HK-2 (cell line): Measurements from ENCODE around the gene GLDN.
"Not testable (repeated sequence)": the region's sequence is repeated elsewhere in the genome, so short reads cannot be mapped to it uniquely, and the experiment has no call there.

Experiments
- DNase-seq: peaks from one replicate; pipeline ENCODE4 v3.0.0-alpha.2; 2018; ENCODE audit not compliant: unreplicated experiment

Gene GLDN

DNA sequence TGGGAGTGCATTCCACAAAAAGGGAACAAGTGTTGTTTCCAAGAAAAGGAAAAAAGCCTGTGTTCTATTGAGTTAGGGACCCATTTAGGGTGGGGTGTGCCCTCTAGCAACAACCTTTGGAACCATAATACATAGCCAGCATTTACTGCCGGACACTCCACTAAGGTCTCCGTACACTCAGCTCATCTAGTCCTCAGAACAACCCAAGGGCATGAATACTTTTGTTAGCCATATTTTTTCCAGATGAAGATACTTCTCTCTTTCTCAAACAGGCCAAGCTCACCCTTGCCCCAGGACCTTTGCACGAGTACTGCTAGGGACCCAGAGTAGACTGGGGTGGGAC lies 46.2 kb downstream of the GLDN start:
- DNase-seq, result no peak

DNA sequence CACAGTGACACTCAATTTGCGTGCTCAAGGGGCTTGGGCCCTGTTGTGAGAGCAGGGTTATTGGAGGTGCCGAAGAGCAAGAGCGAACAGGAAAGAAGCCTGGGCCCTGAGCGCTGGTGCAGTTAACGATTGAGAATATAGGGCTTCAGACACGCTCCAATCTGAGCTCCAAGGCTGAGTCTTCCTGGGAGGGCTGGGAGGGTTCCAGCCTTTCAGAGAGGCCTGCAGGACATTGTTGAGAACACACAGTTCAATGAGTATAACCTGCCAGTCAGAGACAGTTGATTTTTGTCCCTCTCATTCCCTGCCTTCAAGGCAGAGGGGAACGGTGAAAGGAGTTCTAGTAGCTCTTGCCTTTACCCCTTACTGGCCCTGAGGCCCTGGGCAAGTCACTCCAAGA lies 47.3 kb downstream of the GLDN start:
- no peak for DNase-seq

DNA sequence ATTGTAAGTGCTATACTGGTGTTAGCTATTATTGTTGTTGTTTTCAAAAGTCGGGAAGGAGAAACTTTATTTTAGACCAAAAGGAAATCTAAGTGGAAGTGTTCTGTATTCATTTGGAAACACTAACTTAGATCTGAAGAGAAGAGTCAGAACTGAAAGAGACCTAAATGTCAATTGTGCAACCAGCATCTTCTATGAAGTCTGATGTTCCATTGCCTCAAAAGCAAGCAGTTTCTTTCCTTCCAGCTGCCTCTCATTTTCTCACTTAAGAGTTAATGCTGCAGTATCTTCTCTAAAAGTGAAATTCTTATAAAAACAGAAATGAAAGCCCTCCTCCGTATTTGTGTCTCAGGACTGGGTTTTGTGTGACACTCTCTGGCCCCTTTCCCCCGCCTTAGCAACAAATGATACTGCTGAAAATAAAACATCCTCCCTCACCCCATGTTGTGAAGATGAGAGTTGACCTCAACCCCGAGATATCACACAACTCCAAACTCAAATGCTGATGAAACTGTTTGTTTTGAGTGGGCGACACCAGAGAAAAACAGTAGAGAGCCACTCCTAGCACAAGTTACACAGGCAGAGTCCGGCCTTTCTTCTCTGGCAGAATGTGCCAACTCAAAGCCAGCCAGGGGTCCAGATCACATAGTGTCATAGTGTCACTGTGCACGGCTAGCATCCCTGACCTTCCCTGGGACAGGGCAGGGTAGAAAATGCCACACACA lies 48.9 kb downstream of the GLDN start:
- no peak for DNase-seq

DNA sequence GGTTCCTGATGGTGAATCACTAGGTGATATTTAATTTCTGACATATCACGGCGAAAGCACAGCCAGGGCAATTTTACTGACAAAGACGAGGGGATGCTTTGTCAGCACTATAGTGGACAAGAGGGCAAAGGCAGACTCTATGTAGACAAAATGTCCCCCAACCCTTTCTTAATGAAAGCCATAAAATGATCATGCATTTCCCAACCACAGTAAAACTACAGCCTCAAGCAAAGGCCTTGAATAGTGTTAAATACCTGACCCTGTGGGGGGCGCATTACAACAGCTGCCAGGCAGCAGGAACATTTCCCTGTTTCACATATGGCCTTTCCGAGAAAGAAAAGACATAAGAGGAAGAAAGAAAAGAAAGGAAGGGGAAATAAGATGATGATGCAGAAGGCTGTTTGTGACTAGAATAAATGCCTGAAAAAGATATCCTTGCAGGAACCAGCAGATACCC lies 49.5 kb downstream of the GLDN start:
- DNase-seq, result no peak

GRCh38 chr15:51396921-51397320 lies 55.5 kb downstream of the GLDN start:
- no peak for DNase-seq

GRCh38 chr15:51398626-51399025 lies 57.2 kb downstream of the GLDN start:
- DNase-seq, result no peak

- DNase-seq, result no peak
These were observed 59.8 kb downstream of the GLDN start for GRCh38 chr15:51401051-51401780.

GRCh38 chr15:51401872-51402517 lies 60.5 kb downstream of the GLDN start:
- DNase-seq, result no peak

- no peak for DNase-seq
These were observed 61.8 kb downstream of the GLDN start for GRCh38 chr15:51403072-51403878.

DNA sequence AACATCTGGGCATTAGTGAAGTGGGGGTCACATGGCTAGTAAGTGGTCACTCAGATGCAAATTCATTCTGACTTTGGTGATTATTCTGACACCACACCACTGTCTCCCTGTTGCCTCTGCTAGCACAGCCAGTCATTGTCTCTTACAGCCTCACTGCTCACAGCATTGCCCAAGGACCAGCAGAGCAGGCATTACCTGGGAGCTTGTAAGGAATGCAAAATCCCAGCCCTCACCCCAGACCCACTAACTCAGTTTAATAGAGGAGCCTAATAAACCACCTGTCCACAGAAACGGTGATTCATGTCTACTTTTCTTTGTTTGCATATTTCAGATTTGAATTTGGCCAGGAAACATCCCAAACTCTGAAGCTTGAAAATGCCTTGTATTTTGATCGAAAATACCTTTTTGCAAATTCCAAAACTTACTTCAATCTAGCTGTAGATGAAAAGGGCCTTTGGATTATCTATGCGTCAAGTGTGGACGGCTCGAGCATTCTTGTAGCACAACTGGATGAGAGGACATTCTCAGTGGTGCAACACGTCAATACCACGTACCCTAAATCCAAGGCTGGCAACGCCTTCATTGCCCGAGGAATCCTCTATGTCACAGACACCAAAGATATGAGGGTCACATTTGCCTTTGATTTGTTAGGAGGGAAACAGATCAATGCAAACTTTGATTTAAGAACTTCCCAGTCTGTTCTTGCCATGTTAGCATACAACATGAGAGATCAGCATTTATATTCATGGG lies 62.7 kb downstream of the GLDN start:
- DNase-seq, result no peak

- DNase-seq, result no peak
These were observed 64.5 kb downstream of the GLDN start for GRCh38 chr15:51405693-51406523.

DNA sequence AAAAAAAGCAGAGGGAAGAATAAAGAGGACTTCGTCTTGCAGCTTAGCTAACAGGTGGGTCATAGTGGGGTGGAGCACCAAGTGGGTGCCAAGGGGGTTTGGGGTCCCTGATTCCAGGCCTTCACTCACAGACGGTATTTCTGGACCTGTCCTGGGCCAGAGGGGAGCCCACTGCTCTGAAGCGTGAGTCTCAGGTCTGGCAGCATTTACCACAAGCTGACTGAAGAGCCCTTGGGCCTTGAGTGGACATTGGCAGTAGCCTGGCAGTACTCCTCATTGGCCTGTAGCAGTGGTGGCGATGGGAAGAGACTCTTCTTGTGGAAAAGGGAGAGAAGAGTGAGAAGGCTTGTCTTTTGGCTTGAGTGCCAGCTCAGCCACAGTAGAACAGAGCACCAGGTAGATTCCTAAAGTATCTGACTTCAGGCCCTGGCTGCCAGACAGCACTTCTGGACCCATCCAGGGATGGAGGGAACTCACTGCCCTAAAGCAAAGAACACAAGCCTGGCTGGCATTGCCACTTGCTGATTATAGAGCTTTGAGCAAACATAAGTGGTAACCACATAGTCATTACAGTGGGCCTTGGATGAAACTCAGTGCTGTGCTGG lies 72.9 kb downstream of the GLDN start:
- no peak for DNase-seq

GRCh38 chr15:51416129-51416528 lies 74.7 kb downstream of the GLDN start:
- no peak for DNase-seq

- DNase-seq, result not testable (repeated sequence)
These were observed 81.6 kb downstream of the GLDN start for GRCh38 chr15:51423040-51423439.

DNA sequence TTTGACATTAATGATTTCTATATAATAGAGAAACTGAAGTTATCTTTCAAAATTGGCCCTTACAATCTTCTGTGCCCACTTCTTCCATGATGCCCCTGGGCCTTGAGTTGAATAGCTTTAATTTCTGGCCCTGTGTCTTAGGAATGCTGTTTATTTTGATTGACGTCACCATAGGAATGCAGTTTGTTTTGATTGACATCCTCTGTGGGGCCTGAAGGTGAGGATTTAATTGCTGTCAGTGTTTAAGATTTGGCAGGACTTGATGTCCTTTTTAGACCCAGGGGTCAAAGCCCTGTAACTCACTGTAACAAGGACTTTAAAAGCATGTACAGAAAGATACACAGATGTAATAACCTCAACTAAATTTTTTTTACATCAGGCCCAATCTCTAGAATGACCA lies 83.3 kb downstream of the GLDN start:
- no peak for DNase-seq

GRCh38 chr15:51425517-51426040 lies 84.1 kb downstream of the GLDN start:
- DNase-seq, result no peak

DNA sequence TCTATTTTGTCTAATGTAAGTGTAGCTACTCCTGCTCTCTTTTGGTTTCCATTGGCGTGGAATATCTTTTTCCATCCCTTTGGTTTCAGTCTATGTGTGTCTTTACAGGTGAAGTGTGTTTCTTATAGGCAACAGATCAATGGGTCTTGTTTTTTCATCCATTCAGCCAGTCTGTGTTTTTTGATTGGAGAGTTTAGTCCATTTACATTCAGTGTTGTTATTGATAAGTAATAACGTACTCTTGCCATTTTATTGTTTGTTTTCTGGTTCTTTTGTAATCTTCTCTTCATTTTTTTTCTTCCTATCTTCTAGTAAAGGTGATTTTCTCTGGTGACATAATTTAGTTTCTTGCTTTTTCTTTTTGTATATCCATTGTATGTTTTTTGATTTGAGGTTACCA lies 97.1 kb downstream of the GLDN start:
- no peak for DNase-seq

DNA sequence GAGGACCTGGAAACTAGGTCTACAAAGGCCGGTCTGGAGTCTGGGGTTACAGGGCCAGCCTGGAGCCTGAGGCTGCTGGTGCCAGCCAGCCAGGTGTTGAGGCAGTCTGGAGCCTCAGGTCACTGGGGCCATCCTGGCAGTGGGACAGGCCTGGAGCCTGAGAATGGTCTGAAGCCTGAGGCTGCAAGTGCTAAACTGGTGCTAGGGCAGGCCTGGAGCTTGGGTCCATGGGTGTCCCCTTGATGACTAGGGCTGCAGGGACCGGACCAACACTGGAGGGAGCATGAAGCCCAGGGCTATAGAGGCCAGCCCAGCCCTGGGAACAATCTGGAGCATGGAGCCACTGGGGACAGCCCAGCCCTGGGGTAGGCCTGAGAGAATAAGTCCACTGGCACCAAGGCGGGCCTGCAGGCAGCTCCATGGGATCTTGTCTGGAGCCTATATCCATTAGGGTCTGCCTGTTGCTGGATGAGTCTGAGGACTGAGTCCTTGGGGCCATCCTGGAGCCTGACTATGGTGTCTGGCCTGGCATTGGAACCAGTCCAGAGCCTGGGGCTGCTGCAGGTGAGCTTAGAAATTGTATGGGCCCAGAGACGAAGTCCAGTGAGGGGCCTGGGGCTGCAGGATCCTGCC lies 101.9 kb downstream of the GLDN start:
- no peak for DNase-seq

DNA sequence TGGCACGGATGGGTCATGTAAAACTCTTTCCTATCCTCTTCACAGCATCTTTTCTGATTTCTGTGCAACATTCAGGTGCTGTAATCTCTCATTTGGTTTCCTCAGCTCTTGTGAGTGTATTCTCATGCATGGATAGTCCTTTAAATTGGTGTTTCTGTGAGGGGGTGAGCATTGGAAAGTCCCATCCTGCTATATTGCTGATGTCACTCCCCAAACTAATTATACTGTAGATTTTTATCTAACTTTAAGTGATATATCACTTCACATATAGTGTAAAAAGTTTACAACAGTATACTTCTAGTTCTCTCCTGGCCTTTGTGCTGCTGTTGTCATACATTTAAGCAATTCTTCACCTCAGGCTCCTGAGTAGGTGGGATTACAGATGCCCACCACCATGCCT lies 102.7 kb downstream of the GLDN start:
- no peak for DNase-seq
